Panc1 (cell line): ENCODE measurements around the gene SLC9A8. TPM values are rescaled to one million over a fixed set of nuclear protein-coding genes. Genes with fewer than 3 reads are reported as not detected.
"Not testable (repeated sequence)": the region's sequence is repeated elsewhere in the genome, so short reads cannot be mapped to it uniquely, and the experiment has no call there.

Source experiments
- ATAC-seq: fragments of 200-7000 bp; cut with Tn5 transposase; 2 replicates; pipeline ENCODE4 v1.9.1; 2020; ENCODE audit warnings: mild to moderate bottlenecking, moderate library complexity
- BruUV-seq: library from RNA; stranded (reverse); fragments of 400-500 nt; replicated peaks from 2 replicates; lab custom pipeline; 2021; lab: Mats Ljungman, UMichigan
- CTCF ChIA-PET: fragments of 300-600 bp; sonication (Branson Sonifier 250); formaldehyde crosslinking; loops from one replicate; lab custom pipeline; 2022; ENCODE audit warnings: antibody characterized with exemption; lab: Charles Lee
- POLR2A ChIA-PET: fragments of 300-600 bp; sonication (Branson Sonifier 250); formaldehyde crosslinking; loops from one replicate; lab custom pipeline; 2022; ENCODE audit warnings: antibody characterized with exemption; lab: Charles Lee
- DNase-seq: peaks from one replicate; pipeline ENCODE4 v3.0.0-alpha.2; 2010; ENCODE audit warnings: low read depth, low spot score
- H3K27ac ChIP-seq: 2 replicates; pipeline ENCODE4 v1.5.1; 2011; ENCODE audit warnings: mild to moderate bottlenecking, low read length, inconsistent platforms
- H3K27me3 ChIP-seq: fragments of 200-500 bp; sonication (Bioruptor generic); 2 replicates; pipeline ENCODE4 v1.6.0; 2014; ENCODE audit warnings: low read length, inconsistent platforms; ENCODE audit not compliant: control insufficient read depth, insufficient read depth
- H3K36me3 ChIP-seq: fragments of 200-500 bp; sonication (Bioruptor generic); 2 replicates; pipeline ENCODE4 v1.5.1; 2014; ENCODE audit warnings: inconsistent platforms, mild to moderate bottlenecking, low read length, moderate library complexity; ENCODE audit not compliant: control insufficient read depth, insufficient read depth
- H3K4me1 ChIP-seq: 2 replicates; pipeline ENCODE4 v1.5.1; 2011; ENCODE audit warnings: inconsistent platforms, mild to moderate bottlenecking, low read length, moderate library complexity; ENCODE audit not compliant: control insufficient read depth, insufficient read depth
- H3K4me3 ChIP-seq, 2 experiments: 2 replicates each; pipeline ENCODE4 v1.5.1; 2011 to 2012; ENCODE audit warnings: low read depth in 2 of 2, low read length in 2 of 2, mild to moderate bottlenecking in 2 of 2, inconsistent platforms in 1 of 2, moderate library complexity in 1 of 2
- H3K9me3 ChIP-seq: fragments of 200-500 bp; sonication (Bioruptor generic); 2 replicates; pipeline ENCODE4 v1.5.1; 2014; ENCODE audit warnings: low read depth, mild to moderate bottlenecking, inconsistent platforms, low read length, moderate library complexity; ENCODE audit not compliant: control insufficient read depth, insufficient read depth
- CTCF ChIP-seq: fragments of 450-650 bp; IDR thresholded peaks from 2 replicates; pipeline ENCODE4 v1.5.1; 2017; ENCODE audit warnings: mild to moderate bottlenecking
- POLR2AphosphoS5 ChIP-seq: IDR thresholded peaks from 2 replicates; pipeline ENCODE4 v1.6.1; 2012; ENCODE audit warnings: mild to moderate bottlenecking, low read depth, low read length, moderate library complexity
- in situ Hi-C: cut with HindIII; loops from 2 replicates; pipeline ENCODE4 v1.10.0; 2016; ENCODE audit warnings: low sequenced_read_pairs, low pct_unique_long_range_greater_than_20kb
- intact Hi-C: fragments of 100-400 bp; cut with micrococcal nuclease; formaldehyde crosslinking; loops from one replicate; pipeline ENCODE4 v1.10.0; 2022; ENCODE audit not compliant: unreplicated experiment
- total RNA-seq: library from RNA; stranded (reverse); gene quantifications from one replicate; pipeline ENCODE4 v1.2.1, GENCODE V29; 2021; ENCODE audit not compliant: unreplicated experiment

The SLC9A8 gene
- total RNA-seq, 1 experiment from 2014 or later: 6.7 TPM

DNA sequence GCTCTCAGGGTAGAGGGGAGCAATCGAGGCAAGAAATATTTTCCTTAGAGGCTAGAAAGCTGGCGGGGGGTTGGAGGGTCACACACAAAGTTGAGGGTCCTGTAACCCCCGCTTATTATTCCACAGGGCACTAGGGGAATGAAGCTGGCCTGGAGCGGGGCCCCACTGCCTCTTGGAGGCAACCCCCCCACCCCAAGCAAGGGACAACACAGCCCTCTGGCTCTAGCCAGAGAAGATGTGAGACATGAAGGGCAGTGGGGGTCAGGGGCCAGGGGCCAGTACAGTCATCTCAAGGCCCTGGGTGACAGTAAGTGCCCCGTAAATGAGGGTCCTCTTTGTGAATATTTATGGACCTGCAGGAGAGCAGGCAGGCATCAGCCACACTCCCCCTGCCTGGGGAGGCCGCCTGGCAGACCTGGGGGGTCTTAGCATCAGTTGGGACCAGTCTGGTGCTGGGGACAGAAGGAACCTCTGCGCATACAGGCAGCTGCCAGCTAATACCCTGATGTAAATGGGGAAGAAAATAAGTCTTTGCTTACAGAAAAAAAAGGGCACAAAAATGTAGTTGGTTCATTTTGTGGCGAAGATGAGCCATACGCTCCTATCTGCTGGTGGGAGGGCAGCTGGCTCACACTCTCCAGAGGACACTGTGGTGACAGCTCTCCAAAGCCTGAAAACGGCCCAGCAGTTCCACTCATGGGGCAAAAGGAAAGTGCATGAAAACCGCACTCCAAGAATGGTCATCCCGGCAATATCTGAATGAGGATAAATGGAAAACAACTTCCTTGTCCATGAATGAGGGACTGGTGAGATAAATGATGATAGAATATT, 80.8 kb downstream of the SLC9A8 start:
- Histone ChIP-seq H3K9me3 (no peaks in the 10 kb centered on the region), H3K27ac (peak overlapping the region; percentile 24; the same call in 1 of the 2 replicates), H3K36me3 (no peaks in the 10 kb centered on the region), H3K4me1 (peaks cover 30% of the 10 kb centered on the region), H3K4me3 (no peak overlapping the region), H3K27me3 (no peaks in the 10 kb centered on the region)
- no peak for TF ChIP-seq POLR2AphosphoS5
- no peak for TF ChIP-seq CTCF
- in situ Hi-C loops (no loop called here), intact Hi-C loops (no loop called here)
- ChIA-PET CTCF (interaction anchor here (0.7 to 1.0 kb wide), 2 partner anchors 283 to 324 kb away, joined by 4 to 12 read pairs; no protein-coding TSS in a partner anchor), POLR2A (no interaction called here)
- ATAC-seq (no peak), DNase-seq (no peak)
- BruUV-seq: no TSS peak

- H3K27me3 ChIP-seq: no peaks in the 10 kb centered on the region
- H3K4me3 ChIP-seq: no peak overlapping the region
- H3K36me3 ChIP-seq: no peaks in the 10 kb centered on the region
- peaks cover 26% of the 10 kb centered on the region for H3K4me1 ChIP-seq
- peak overlapping the region; percentile 24; the same call in 1 of the 2 replicates for H3K27ac ChIP-seq
- H3K9me3 ChIP-seq: no peaks in the 10 kb centered on the region
- no TSS peak for BruUV-seq
- no peak for DNase-seq
- TF ChIP-seq CTCF: no peak
- intact Hi-C loops: no loop called here
- ChIA-PET POLR2A (no interaction called here), CTCF (interaction anchor here (0.7 kb wide), 1 partner anchor 324 kb away, joined by 4 read pairs; no protein-coding TSS in a partner anchor)
- ATAC-seq: no peak
- in situ Hi-C loops: no loop called here
Observed at GRCh38 chr20:49894073-49894470, 81.4 kb downstream of the SLC9A8 start.

DNA sequence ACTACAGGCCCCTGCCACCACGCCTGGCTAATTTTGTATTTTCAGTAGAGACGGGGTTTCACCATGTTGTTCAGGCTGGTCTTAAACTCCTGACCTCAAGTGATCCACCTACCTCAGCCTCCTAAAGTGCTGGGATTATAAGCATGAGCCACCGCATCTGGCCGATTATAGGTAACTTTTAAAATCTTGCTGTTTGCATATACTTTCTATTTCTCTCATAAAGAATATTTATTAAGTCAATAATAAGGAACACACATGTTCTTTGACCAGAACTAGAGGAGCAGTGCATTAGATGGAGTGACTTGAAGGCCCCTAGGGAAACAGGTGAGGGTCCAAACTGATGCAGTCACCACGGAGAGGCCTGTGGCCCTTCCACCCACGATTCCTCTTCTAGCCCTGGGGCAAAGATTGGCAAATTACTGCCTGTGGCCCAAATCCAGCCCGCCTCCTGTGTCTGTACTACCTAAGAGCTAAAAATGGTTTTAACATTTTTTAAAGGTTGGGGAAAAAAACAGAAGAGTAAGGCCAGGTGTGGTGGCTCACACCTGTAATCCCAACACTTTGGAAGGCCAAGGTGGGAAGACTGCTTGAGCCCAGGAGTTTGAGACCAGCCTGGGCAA, 83.0 kb downstream of the SLC9A8 start:
- H3K36me3 ChIP-seq, in situ Hi-C loops, H3K27me3 ChIP-seq, H3K4me3 ChIP-seq, DNase-seq, intact Hi-C loops, H3K9me3 ChIP-seq, H3K27ac ChIP-seq, ATAC-seq, BruUV-seq: not testable (repeated sequence)
- POLR2A ChIA-PET: interaction anchor here (0.6 kb wide), 1 partner anchor 287 kb away, joined by 3 read pairs; no protein-coding TSS in a partner anchor
- CTCF ChIA-PET: interaction anchor here (1.3 kb wide), 1 partner anchor 354 kb away, joined by 3 read pairs; no protein-coding TSS in a partner anchor
- H3K4me1 ChIP-seq: peaks cover 22% of the 10 kb centered on the region
